ENCODE data around the gene CTPS1. TPM values are rescaled to one million over a fixed set of nuclear protein-coding genes. Genes with fewer than 3 reads are reported as not detected.

CTPS1 gene

DNA sequence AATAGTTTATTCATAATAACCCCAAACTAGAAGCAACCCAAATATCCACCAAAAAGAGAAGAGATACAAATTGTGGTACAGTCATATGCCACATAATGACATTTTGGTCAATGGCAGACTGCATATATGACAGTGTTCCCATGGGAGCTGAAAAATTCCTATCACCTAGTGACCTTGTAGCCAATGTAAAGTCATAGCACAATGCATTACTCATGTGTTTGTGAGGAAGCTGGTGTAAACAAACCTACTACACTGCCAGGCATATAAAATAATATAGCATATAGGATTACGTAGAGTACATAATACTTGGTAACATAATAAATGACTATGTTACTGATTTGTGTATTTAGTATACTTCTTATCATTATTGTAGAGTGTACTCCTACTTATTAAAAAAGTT lies 71.5 kb downstream of the CTPS1 start:
- Histone ChIP-seq H4K5ac (ENCODE audit: low read length) (no peak overlapping the region), H3K9ac (ENCODE audit: low read length) (no peak overlapping the region), H3K4ac (ENCODE audit: low read depth, low read length) (no peak overlapping the region), H2BK15ac (replicated peaks; ENCODE audit: low read depth) (no peak overlapping the region), H3K27ac (ENCODE audit: low read depth, low read length) (no peak overlapping the region), H3K23ac (ENCODE audit: low read length) (no peak overlapping the region), H2BK120ac (ENCODE audit: low read depth, low read length) (no peak overlapping the region), H3K18ac (ENCODE audit: low read length) (no peak overlapping the region), H2AK5ac (ENCODE audit: low read length) (no peak overlapping the region), H4K8ac (ENCODE audit: low read depth, low read length) (no peak overlapping the region), H3K56ac (ENCODE audit: low read length) (no peak overlapping the region), H3K27me3 (ENCODE audit: insufficient read depth, low read length, poor library complexity) (no peaks in the 10 kb centered on the region), H3K79me2 (ENCODE audit: control insufficient read depth, insufficient read depth, low read length) (no peaks in the 10 kb centered on the region), H3K4me1 (ENCODE audit: control insufficient read depth, low read depth, low read length) (no peaks in the 10 kb centered on the region), H3K36me3 (ENCODE audit: control insufficient read depth, insufficient read depth, low read length) (no peaks in the 10 kb centered on the region), H3K79me1 (ENCODE audit: low read length) (no peaks in the 10 kb centered on the region), H3K4me3 (ENCODE audit: low read length) (no peak overlapping the region), H2BK5ac (ENCODE audit: low read length) (no peak overlapping the region), H3K4me2 (ENCODE audit: low read length) (no peak overlapping the region)
- DNase-seq = no peak
- WGBS (ENCODE audit: extremely low coverage, insufficient coverage, low lambda C conversion rate) = no CpG with 5 or more reads among the region's 1 CpG

DNA sequence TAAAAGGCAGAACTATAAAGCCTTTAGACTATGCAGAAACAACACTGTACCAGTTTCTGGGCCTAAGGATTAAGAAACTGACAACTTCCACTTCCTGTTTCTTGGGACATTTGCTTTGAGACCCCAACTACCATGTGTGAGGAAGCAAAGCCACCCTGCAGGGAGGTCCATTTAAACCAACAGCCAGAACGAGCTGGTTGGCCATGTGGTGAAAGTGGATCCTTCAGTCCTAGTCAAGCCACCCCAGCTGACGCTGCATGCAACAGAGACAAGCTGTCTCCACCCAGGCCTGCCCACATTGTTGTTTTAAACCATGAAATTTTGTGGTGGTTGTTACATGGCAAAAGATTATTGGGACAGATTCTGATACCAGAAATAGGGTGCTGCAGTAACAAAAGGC lies 73.8 kb downstream of the CTPS1 start:
- H3K79me2 ChIP-seq (ENCODE audit: control insufficient read depth, insufficient read depth, low read length) = no peaks in the 10 kb centered on the region
- H3K79me1 ChIP-seq (ENCODE audit: low read length) = no peaks in the 10 kb centered on the region

DNA sequence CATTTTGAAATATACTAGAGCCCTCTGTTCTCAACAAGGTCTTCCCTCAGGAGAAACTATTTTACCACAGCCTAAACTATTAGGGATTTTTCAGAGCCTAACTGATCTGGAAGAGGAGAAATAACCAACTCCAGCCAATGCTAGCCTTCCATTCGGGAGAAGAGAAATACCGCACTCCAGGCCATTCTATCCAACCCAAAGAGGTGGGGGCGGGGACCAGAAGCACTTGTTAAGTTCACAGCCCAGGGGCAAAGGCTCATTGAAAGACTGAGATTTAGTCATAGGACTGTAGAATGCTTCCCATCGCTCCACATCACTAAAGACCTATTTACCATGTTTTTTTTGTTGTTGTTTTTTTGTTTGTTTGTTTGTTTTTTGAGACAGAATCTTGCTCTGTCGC lies 77.4 kb downstream of the CTPS1 start:
- no peak overlapping the region for H3K4me2 ChIP-seq (ENCODE audit: low read length)
- no peak overlapping the region for H3K56ac ChIP-seq (ENCODE audit: low read length)
- no peak overlapping the region for H3K23ac ChIP-seq (ENCODE audit: low read length)
- no peak overlapping the region for H3K4me3 ChIP-seq (ENCODE audit: low read length)
- no peak overlapping the region for H2BK5ac ChIP-seq (ENCODE audit: low read length)
- WGBS (ENCODE audit: extremely low coverage, insufficient coverage, low lambda C conversion rate) = no CpG with 5 or more reads among the region's 5 CpGs
- H3K4me1 ChIP-seq (ENCODE audit: control insufficient read depth, low read depth, low read length) = no peaks in the 10 kb centered on the region
- no peaks in the 10 kb centered on the region for H3K27me3 ChIP-seq (ENCODE audit: insufficient read depth, low read length, poor library complexity)
- DNase-seq = peak; percentile 45
- H2BK15ac ChIP-seq (replicated peaks; ENCODE audit: low read depth) = no peak overlapping the region
- H4K8ac ChIP-seq (ENCODE audit: low read depth, low read length) = no peak overlapping the region
- no peaks in the 10 kb centered on the region for H3K79me2 ChIP-seq (ENCODE audit: control insufficient read depth, insufficient read depth, low read length)
- H2AK5ac ChIP-seq (ENCODE audit: low read length) = no peak overlapping the region
- H3K27ac ChIP-seq (ENCODE audit: low read depth, low read length) = no peak overlapping the region
- H3K79me1 ChIP-seq (ENCODE audit: low read length) = no peaks in the 10 kb centered on the region
- no peak overlapping the region for H2BK120ac ChIP-seq (ENCODE audit: low read depth, low read length)
- H3K9ac ChIP-seq (ENCODE audit: low read length) = no peak overlapping the region
- no peaks in the 10 kb centered on the region for H3K36me3 ChIP-seq (ENCODE audit: control insufficient read depth, insufficient read depth, low read length)
- H3K4ac ChIP-seq (ENCODE audit: low read depth, low read length) = no peak overlapping the region
- no peak overlapping the region for H3K18ac ChIP-seq (ENCODE audit: low read length)
- H4K5ac ChIP-seq (ENCODE audit: low read length) = no peak overlapping the region

More for the DNA sequence above, 73.8 kb downstream of the CTPS1 start:
- no peak overlapping the region for H2BK120ac ChIP-seq (ENCODE audit: low read depth, low read length)
- H2BK5ac ChIP-seq (ENCODE audit: low read length) = no peak overlapping the region
- no peak overlapping the region for H3K4me3 ChIP-seq (ENCODE audit: low read length)
- no peak overlapping the region for H3K18ac ChIP-seq (ENCODE audit: low read length)
- WGBS (ENCODE audit: extremely low coverage, insufficient coverage, low lambda C conversion rate) = no CpG with 5 or more reads among the region's 2 CpGs
- no peak overlapping the region for H2AK5ac ChIP-seq (ENCODE audit: low read length)
- DNase-seq = peak; percentile 20
- H3K4me2 ChIP-seq (ENCODE audit: low read length) = no peak overlapping the region
- H4K5ac ChIP-seq (ENCODE audit: low read length) = no peak overlapping the region
- H3K27ac ChIP-seq (ENCODE audit: low read depth, low read length) = no peak overlapping the region
- H3K27me3 ChIP-seq (ENCODE audit: insufficient read depth, low read length, poor library complexity) = no peaks in the 10 kb centered on the region
- no peak overlapping the region for H3K4ac ChIP-seq (ENCODE audit: low read depth, low read length)
- no peak overlapping the region for H3K56ac ChIP-seq (ENCODE audit: low read length)
- no peaks in the 10 kb centered on the region for H3K36me3 ChIP-seq (ENCODE audit: control insufficient read depth, insufficient read depth, low read length)
- H3K9ac ChIP-seq (ENCODE audit: low read length) = no peak overlapping the region
- no peak overlapping the region for H4K8ac ChIP-seq (ENCODE audit: low read depth, low read length)
- H3K4me1 ChIP-seq (ENCODE audit: control insufficient read depth, low read depth, low read length) = no peaks in the 10 kb centered on the region
- no peak overlapping the region for H2BK15ac ChIP-seq (replicated peaks; ENCODE audit: low read depth)
- no peak overlapping the region for H3K23ac ChIP-seq (ENCODE audit: low read length)

Small RNAs within 50 kb of the gene (small RNA-seq; reads per million reads assigned to genes)
- not detected for gene UBE2V1P8 (ENCODE audit: insufficient read depth)

Measured in mesendoderm (in vitro differentiated cells).